K562 (cell line): ENCODE data around the gene LRRC27. TPM values are rescaled to one million over a fixed set of nuclear protein-coding genes. Genes with fewer than 3 reads are reported as not detected.

Experiments
- ATAC-seq: fragments of 200-7000 bp; cut with Tn5 transposase; 3 replicates; pipeline ENCODE4 v1.9.1; 2020; ENCODE audit warnings: moderate library complexity
- BruUV-seq: library from RNA; stranded (reverse); fragments of 400-500 nt; replicated peaks from 2 replicates; lab custom pipeline; 2021; lab: Mats Ljungman, UMichigan
- CTCF ChIA-PET: fragments of 300-600 bp; formaldehyde crosslinking; extraction: SDS; loops from one replicate; lab custom pipeline; 2021; ENCODE audit warnings: low intra/inter-chr PET ratio; lab: Yijun Ruan, JAX
- POLR2A ChIA-PET: fragments of 300-600, 350-650 bp; sonication (Branson Sonifier 250); formaldehyde crosslinking; extraction: SDS; loops from one replicate; lab custom pipeline; 2021; ENCODE audit warnings: antibody characterized with exemption, inconsistent platforms; lab: Yijun Ruan, JAX
- DNase-seq, 4 experiments: peaks; one replicate each; pipeline versions ENCODE4 v3.0.0 to v3.0.0-alpha.2; 2011 to 2018; ENCODE audit warnings: low spot score in 3 of 4, mixed read lengths in 3 of 4; ENCODE audit errors: extremely low read depth in 1 of 4
- FAIRE-seq: peaks from 2 replicates; lab custom pipeline; 2011; peaks lifted over from hg19 to GRCh38; lab: Jason Lieb, UNC
- H2AFZ ChIP-seq: 2 replicates; pipeline ENCODE4 v1.6.0; 2011; ENCODE audit warnings: low read depth, low read length, control low read depth, inconsistent platforms
- H3K27ac ChIP-seq: fragments of 200-600 bp; 3 replicates; pipeline ENCODE4 v1.8.0; 2011; ENCODE audit warnings: low read depth, mild to moderate bottlenecking, control low read depth, inconsistent platforms, low read length, moderate library complexity, mixed read lengths; ENCODE audit errors: extremely low read depth
- H3K27me3 ChIP-seq, 2 experiments: fragments of 300-600 bp in 1 of 2; 2 replicates in 1 of 2; 3 replicates in 1 of 2; pipeline versions ENCODE4 v1.6.0 to v1.8.0; 2011; ENCODE audit warnings: inconsistent platforms in 2 of 2, low read length in 2 of 2, mild to moderate bottlenecking in 1 of 2, mixed read lengths in 1 of 2, moderate library complexity in 1 of 2; ENCODE audit not compliant: control insufficient read depth in 2 of 2, insufficient read depth in 2 of 2
- H3K36me3 ChIP-seq: fragments of 300-600 bp; 3 replicates; pipeline ENCODE4 v1.8.0; 2011; ENCODE audit warnings: mild to moderate bottlenecking, low read length, inconsistent platforms; ENCODE audit not compliant: control insufficient read depth, insufficient read depth
- H3K4me1 ChIP-seq, 2 experiments: fragments of 200-600 bp in 1 of 2; replicated peaks in 1 of 2; 2 replicates in 1 of 2; 3 replicates in 1 of 2; pipeline versions ENCODE4 v1.5.1 to v1.8.0; 2011; ENCODE audit warnings: inconsistent platforms in 2 of 2, low read length in 2 of 2, mild to moderate bottlenecking in 1 of 2, mixed read lengths in 1 of 2, moderate library complexity in 1 of 2; ENCODE audit not compliant: control insufficient read depth in 2 of 2, insufficient read depth in 2 of 2
- H3K4me2 ChIP-seq: 2 replicates; pipeline ENCODE4 v1.6.1; 2011; ENCODE audit warnings: low read length, control low read depth, inconsistent platforms, mixed read lengths; ENCODE audit not compliant: insufficient read depth
- H3K4me3 ChIP-seq: fragments of 200-600 bp; sonication (generic), shearing (Covaris generic); 2 replicates; pipeline ENCODE4 v1.5.1; 2016; ENCODE audit warnings: control low read depth, inconsistent platforms
- H3K79me2 ChIP-seq: fragments of 200-600 bp; 3 replicates; pipeline ENCODE4 v1.8.0; 2011; ENCODE audit warnings: low read length, inconsistent platforms; ENCODE audit not compliant: control insufficient read depth, insufficient read depth
- H3K9ac ChIP-seq, 2 experiments: 2 replicates each; pipeline versions ENCODE4 v1.6.0 to v1.6.1; 2011; ENCODE audit warnings: low read depth in 2 of 2, low read length in 2 of 2, control low read depth in 1 of 2, inconsistent platforms in 1 of 2, mild to moderate bottlenecking in 1 of 2, mixed read lengths in 1 of 2; ENCODE audit not compliant: insufficient read depth in 1 of 2
- H3K9me1 ChIP-seq: one replicate; pipeline ENCODE4 v1.6.0; 2011; ENCODE audit warnings: inconsistent platforms, mild to moderate bottlenecking, low read length, moderate library complexity; ENCODE audit not compliant: control insufficient read depth, insufficient read depth
- H3K9me3 ChIP-seq: replicated peaks from 2 replicates; pipeline ENCODE4 v1.5.1; 2011; ENCODE audit warnings: low read depth, low read length, inconsistent platforms; ENCODE audit not compliant: control insufficient read depth, insufficient read depth
- H4K20me1 ChIP-seq: replicated peaks from 2 replicates; pipeline ENCODE4 v1.6.1; 2011; ENCODE audit warnings: low read length, inconsistent platforms, mixed read lengths; ENCODE audit not compliant: control insufficient read depth, insufficient read depth
- CBFA2T2 ChIP-seq: fragments of 450-650 bp; conservative IDR thresholded peaks from 2 replicates; pipeline ENCODE4 v1.6.1; 2017; ENCODE audit warnings: mild to moderate bottlenecking
- CTBP1 ChIP-seq: fragments of 450-650 bp; IDR thresholded peaks from 2 replicates; pipeline ENCODE4 v1.6.1; 2016; ENCODE audit warnings: borderline replicate concordance
- ELK1 ChIP-seq: sonication (generic); formaldehyde crosslinking; IDR thresholded peaks from 2 replicates; pipeline ENCODE4 v1.8.1; 2022; ENCODE audit warnings: missing genetic modification reagents
- FOXA1 ChIP-seq: fragments of 450-650 bp; IDR thresholded peaks from 2 replicates; pipeline ENCODE4 v1.6.1; 2016; ENCODE audit warnings: mild to moderate bottlenecking, borderline replicate concordance
- FOXO4 ChIP-seq: fragments of 450-650 bp; formaldehyde crosslinking; IDR thresholded peaks from 2 replicates; pipeline ENCODE4 v1.4.0; 2020; ENCODE audit warnings: mild to moderate bottlenecking, moderate library complexity
- KLF10 ChIP-seq: fragments of 250-450 bp; sonication (Bioruptor Pico); IDR thresholded peaks from 2 replicates; pipeline ENCODE4 v1.6.1; 2021; ENCODE audit warnings: matching md5 sums
- POLR2AphosphoS2 ChIP-seq: IDR thresholded peaks from 2 replicates; pipeline ENCODE4 v1.6.1; 2012; ENCODE audit warnings: low read length, improper control_type of control experiment
- STAG1 ChIP-seq: sonication (generic); formaldehyde crosslinking; IDR thresholded peaks from 2 replicates; pipeline ENCODE4 v1.5.0; 2020; ENCODE audit warnings: missing genetic modification reagents, borderline replicate concordance
- SUPT5H ChIP-seq: fragments of 450-650 bp; IDR thresholded peaks from 2 replicates; pipeline ENCODE4 v1.6.1; 2016
- TAF15 ChIP-seq: fragments of 200-400 bp; formaldehyde crosslinking; IDR thresholded peaks from 2 replicates; pipeline ENCODE4 v1.6.1; 2017; ENCODE audit warnings: mild to moderate bottlenecking, low read depth, low read length, moderate library complexity
- ZNF318 ChIP-seq, 2 experiments: fragments of 450-650 bp; IDR thresholded peaks; 2 replicates each; pipeline ENCODE4 v1.6.1; 2016; ENCODE audit warnings: mild to moderate bottlenecking in 2 of 2, borderline replicate concordance in 1 of 2, low read depth in 1 of 2, moderate library complexity in 1 of 2
- WGBS: fragments of 100-300 bp; shearing (Covaris generic); methylation state at CpG from one replicate; pipeline ENCODE4 v1.1.6; 2016; ENCODE audit warnings: low coverage, mixed read lengths; ENCODE audit not compliant: insufficient coverage; ENCODE audit errors: missing lambda C conversion rate; 5-methylcytosine and 5-hydroxymethylcytosine counted together
- in situ Hi-C: fragments of 300-500 bp; cut with MboI; formaldehyde crosslinking; loops from 4 replicates; pipeline ENCODE4 v1.15.0; 2018; ENCODE audit warnings: inconsistent platforms, mixed read lengths
- intact Hi-C: fragments of 100-400 bp; cut with micrococcal nuclease; formaldehyde crosslinking; loops from 2 replicates; pipeline ENCODE4 v1.14.2; 2022
- polyA plus RNA-seq, 8 experiments: library from polyadenylated mRNA; depleted of rRNA in 4 of 8; stranded (reverse) in 5 of 8; unstranded in 3 of 8; fragments of >200 nt; fragmentation: Nextera tagmentation in 2 of 8; fragmentation: Illumina TruSeq in 1 of 8; extraction: Ambion mirVana in 2 of 8; extraction: Trizol in 1 of 8; gene quantifications; 2 replicates each; pipeline versions ENCODE4 v1.2.1 to v1.2.3, GENCODE V29; 2011 to 2014; ENCODE audit warnings: inconsistent platforms in 1 of 8, missing spikeins in 1 of 8
- total RNA-seq, 7 experiments: library from RNA; depleted of rRNA in 6 of 7; stranded (reverse); fragments of >200 nt in 6 of 7; fragmentation: Illumina TruSeq in 2 of 7; extraction: Trizol in 2 of 7; gene quantifications; 2 replicates each; pipeline versions ENCODE4 v1.2.1 to v1.2.3, GENCODE V29; 2011 to 2021; ENCODE audit warnings: low replicate concordance in 1 of 7

LRRC27 gene
- total and polyA plus RNA-seq, 9 of the 15 experiments (the other 6 are each of a cell fraction or from before 2014, with no cell fraction given) = 0.10 to 2.7 (median 1.4) TPM

- in situ Hi-C loops = no loop called here
- Histone ChIP-seq H3K36me3 (no peaks in the 10 kb centered on the region), H3K4me2 (no peak overlapping the region), H2AFZ (no peak overlapping the region), H3K27ac (no peak overlapping the region), H3K4me3 (no peak overlapping the region), H3K9me1 (no peaks in the 10 kb centered on the region), H3K9me3 (no peaks in the 10 kb centered on the region), H3K79me2 (no peaks in the 10 kb centered on the region), H3K9ac (no peak overlapping the region), H3K4me1 (peaks cover 10 to 21% of the 10 kb centered on the region in 2 experiments; a peak in 4 of 5 replicates), H4K20me1 (no peaks in the 10 kb centered on the region), H3K27me3 (no peaks in the 10 kb centered on the region)
- ATAC-seq (no peak), FAIRE-seq (no peak), DNase-seq (no peak)
- CTCF ChIA-PET = no interaction called here
- POLR2A ChIA-PET = interaction anchor here (0.9 kb wide), 1 partner anchor 234 kb away, joined by 3 read pairs; no protein-coding TSS in a partner anchor
- intact Hi-C loops = no loop called here
- WGBS = 42% methylated on average over 4 of the region's 10 CpGs
- BruUV-seq = no TSS peak
- no peak for TF ChIP-seq POLR2AphosphoS2
- TF ChIP-seq TAF15 = no peak
- no peak for TF ChIP-seq FOXO4
- TF ChIP-seq SUPT5H = no peak
- TF ChIP-seq ZNF318 (IDR thresholded peaks at IDR 0.05; ENCODE audit: borderline replicate concordance in 1 of 2, low read depth in 1 of 2) = no peak
- no peak for TF ChIP-seq STAG1
- no peak for TF ChIP-seq ELK1 (CRISPR knock-in tag)
- TF ChIP-seq CTBP1 = no peak
- no peak for TF ChIP-seq KLF10 (CRISPR knock-in tag)
- TF ChIP-seq CBFA2T2 = no peak
- TF ChIP-seq FOXA1 = no peak
These were observed 6.9 kb downstream of the LRRC27 start for GRCh38 chr10:132338876-132339275.
